GM21576 (cell line): ENCODE measurements around the gene G0S2.
A peak's percentile ranks its signal among the peaks of the same experiment; 100 is the strongest.

ENCODE experiments used
- ATAC-seq: cut with Tn5 transposase; IDR thresholded peaks from one replicate; pipeline ENCODE4 v1.9.1; 2021; ENCODE audit warnings: mild to moderate bottlenecking, moderate library complexity; ENCODE audit not compliant: unreplicated experiment

The G0S2 gene

GRCh38 chr1:209674957-209675564 is at the start of gene G0S2:
TSS of gene G0S2 (plus strand) at chr1:209675412. CDS start at chr1:209675685, 273 bp downstream.
- no peak for ATAC-seq

- ATAC-seq = no peak
Measured at GRCh38 chr1:209625791-209626285, 49.4 kb upstream of the G0S2 start.

DNA sequence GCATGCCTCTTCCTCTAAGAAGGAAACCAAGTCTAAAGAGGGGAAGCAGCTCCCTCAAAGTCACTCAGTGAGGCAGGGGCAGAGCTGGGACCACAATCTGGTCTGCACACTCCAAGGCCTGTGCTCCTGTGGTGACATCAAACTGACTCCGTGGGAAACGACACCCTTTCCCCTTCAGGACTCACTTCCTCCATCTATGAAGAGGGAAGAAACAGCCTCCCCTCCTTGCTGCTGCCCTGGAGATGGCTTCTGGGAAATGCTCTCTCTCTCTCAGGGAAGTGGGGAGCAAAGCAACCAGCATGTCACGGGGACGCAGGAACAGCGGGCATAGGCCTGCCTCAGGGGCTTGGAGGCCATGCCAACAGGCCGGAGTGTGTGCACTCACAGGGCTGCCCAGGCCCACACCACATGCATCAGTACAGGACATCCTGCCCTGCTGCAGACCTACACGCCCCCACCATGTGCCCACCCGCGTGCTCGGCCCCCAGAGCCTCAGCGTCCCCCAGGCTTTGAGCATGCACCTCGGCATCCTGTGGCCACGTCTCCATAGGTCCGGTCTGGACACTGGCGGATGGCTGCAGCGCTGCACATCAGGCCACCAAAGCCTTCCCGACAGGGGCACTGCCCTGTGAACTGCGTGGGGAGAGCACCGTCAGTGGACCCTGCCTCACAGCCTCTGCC is 48.7 kb upstream of the G0S2 start:
- ATAC-seq = no peak

DNA sequence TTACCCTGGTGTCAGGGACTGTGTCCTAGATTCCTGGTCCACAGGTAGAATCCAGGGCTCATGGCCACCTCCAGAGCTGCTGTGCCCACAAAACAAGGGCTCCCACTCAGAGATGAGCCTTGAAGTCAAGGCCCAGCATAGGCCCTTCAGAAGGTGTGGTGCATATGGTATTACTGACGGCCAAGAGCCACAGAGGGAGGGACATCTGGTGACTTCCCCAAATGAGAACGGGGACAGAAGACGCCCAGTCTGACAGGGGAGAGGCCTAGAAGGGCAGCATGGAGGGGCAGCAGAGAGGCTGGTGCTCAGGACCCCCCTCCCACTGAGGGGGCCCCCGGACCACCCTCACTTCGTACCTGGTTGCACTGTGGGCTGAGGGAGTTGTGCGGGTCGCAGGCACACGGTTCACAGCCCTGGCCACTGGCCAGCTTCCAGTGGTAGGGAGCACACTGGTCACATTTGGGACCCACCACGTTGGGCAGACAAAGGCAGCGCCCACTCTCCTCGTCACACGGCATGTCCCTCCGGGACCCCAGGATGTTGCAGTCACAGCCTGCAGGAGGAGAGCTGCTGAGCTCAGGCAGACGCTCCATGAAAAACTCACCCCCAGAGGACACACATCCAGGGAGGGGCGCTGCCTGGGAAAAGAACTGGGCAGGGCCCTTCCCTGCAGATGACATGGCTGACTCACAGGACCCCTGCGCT is 48.0 kb upstream of the G0S2 start:
- ATAC-seq = peak; percentile 31

- peak; percentile 81 for ATAC-seq
Measured at GRCh38 chr1:209627732-209628196, 47.4 kb upstream of the G0S2 start.

DNA sequence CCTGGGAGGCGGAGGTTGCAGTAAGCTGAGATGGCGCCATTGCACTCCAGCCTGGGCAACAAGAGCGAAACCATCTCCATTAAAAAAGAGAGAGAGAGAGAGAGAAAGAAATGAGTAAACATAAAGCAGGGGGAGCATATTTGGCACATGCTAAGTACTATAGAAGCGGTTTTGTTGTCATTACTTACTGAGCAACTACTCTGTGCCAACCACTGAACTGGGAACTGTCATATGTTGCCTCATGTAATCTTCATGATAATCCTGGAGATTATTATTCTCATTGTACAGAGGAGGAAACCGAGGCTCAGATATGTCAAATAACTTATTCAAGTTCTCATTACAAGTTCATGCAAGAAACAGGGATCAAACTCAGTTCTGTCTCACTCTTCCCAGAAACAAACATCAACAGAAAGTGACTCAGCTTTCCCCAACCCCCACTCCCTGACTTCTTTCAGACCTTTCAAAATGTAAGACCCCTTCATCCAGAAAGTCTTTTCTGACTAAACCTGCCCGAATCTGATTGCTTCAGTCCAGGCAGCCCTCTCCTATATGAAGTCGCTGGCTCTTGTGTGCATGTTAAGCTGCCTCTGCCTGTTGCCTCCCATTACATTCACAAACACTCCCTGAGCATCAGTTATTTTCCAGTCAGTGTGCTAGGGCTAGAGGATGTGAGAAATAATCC is 46.5 kb upstream of the G0S2 start:
- no peak for ATAC-seq

DNA sequence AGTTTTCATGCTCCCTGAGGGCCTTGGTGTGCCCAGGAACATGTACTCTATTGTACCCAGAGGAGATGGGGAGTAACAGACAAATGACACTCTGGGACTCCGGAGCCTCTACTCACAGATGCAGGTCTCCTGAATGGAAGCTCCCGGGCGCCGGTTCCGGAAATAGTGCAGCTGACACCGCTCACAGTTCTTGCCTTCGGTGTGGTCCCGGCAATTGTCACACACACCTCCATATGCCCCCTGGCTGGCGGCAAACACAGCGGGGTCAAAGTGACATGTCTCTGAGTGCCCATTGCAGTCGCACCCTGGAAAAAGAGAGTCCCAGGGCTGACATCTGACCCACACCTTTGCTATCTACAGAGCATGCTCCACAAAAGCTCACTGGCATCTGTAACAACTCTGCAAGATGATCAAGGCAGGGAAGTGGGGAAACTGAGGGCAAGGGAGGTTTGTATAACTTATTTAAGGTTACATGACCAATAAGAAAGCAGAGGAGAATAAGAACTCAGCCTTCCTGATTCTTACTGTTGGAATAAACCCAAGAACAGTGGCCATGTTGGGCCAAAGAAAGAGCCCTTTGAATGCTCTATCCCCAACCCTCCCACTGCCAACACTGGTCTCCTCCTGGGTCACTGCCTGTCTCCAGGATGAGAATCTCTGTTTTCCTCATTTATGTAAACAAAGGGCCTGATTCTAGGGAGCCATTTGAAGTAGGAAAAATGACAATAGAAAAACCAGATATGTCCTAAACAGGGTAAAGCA is 45.4 kb upstream of the G0S2 start:
- no peak for ATAC-seq

DNA sequence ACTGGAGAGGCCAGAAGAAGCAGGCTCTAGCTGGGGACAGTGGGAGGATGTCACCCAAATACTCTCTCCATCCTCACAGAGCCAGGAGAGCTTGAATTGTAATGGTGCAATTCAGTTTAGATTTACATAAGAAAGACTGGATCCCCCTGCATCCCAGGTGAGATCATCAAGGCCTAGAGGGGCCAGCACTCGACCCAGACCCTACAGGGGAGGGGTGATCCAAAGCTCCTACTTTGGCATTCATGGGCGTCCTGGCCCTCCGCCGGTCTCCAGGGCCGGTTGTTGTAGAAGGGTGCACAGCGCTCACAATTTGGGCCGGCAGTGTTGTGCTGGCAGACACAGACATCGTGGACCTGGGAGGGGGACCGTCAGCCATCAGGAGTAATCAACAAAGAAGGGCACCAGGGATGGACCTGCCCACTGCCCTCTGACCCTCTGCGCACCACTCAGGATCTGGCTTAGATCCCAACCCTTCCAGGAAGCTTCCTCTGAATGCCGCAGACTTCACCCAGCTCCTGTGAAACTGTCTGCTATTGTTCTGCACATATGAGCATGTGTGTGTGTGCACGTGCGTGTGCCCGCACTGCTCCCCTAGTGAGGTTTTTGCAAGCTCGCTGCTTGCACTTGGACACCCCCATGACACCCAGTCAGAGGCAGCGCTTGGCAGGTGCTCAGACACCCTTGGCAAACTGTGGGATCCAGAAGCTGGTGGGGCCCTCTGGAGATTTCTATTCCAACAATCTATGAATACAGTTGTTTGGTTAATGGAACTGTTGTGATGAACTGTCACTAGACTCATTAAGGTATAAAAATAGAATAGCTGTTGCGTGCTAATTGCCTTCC is 44.6 kb upstream of the G0S2 start:
- ATAC-seq = no peak

GRCh38 chr1:209633335-209633997 is 41.7 kb upstream of the G0S2 start:
- ATAC-seq = peak; percentile 49

DNA sequence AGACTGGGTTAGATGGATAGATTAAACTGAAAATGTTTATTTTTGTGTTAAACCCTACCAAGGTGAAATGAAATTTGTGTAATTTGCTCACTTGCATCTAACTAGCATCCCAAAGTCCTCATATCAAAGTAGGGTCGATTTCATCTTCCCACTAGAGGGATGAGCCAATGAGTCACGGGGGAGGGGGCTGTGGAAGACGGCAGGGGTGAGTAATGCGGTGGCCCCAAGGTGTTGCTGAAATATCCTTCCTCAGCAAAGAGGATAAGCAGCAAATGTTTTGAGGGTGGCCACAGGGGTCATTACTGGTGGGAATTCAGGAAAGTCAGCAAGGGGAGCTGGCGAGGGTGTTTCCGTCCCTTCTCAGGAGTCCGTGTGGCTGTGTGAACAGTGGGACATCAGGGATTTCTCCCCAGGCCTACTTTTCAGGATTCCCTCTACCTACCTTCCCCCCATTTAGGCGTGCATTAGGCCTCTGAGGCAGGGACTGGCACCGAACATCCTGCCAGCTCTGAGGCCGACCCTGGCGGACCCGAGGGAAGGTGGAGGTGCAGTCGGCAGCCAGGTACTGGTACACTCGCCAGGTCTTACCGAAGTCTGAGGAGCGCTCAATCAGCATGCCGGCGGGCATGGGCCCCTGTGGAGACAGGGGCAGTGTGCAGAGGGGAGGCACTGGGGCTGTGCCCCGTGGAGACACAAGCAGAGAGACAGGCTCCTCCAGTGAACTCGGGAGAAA is 41.0 kb upstream of the G0S2 start:
- no peak for ATAC-seq

DNA sequence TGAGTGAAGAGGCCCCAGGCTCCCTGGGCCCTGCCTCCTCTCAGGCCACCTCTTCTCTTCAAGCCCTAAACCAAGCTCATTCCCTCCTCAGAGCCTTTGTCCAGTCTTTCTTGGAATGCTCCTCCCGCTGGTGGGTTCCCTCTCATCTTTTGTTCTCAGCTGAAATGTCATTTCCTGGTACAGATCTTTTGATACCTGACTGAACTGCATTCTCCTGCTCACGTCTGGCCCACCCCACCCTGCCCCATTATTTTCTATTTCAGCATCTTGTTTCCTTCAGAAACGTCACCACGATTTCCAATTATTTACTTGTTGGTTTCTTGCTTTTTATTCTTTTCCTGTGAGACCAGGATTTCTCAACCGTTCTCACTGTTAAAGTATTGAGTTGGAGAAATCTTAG is 39.4 kb upstream of the G0S2 start:
- no peak for ATAC-seq

DNA sequence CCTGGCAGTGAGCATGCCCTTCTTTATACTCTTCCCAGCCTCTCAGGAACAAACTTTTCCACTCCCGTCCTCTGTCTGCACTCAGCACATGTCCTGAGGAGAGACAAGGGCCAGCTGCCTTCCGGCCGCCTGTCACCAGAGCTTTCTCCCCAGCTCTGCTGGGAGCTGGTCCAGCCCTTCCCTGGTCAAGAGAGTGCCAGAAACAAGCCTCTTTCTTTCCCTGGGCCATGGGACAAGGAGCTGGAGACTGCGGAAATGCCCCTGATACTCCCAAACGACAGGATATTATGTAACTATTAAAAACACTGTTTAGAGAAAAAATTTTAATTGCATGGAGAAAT is 33.4 kb upstream of the G0S2 start:
- no peak for ATAC-seq

DNA sequence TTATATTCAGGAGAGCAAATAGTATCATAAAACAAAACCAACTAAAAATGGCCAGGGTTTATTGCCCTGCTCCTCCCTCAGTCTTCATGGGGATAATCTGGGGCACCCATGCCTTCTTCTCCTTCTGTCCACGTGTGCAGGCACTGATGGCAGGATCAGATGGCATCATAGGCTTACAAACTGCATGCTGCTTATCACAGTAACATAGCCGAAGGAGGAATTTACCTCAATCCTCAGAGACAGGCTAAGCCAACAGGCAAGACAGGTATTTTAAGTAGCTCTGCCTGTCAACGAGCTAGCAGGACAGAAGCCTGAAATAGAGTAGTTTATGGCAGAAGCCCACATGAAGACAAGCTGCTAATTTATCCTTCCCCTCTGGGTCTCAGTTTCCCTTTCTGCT is 32.4 kb upstream of the G0S2 start:
- no peak for ATAC-seq

GRCh38 chr1:209643285-209644020 is 31.8 kb upstream of the G0S2 start:
- ATAC-seq = no peak

DNA sequence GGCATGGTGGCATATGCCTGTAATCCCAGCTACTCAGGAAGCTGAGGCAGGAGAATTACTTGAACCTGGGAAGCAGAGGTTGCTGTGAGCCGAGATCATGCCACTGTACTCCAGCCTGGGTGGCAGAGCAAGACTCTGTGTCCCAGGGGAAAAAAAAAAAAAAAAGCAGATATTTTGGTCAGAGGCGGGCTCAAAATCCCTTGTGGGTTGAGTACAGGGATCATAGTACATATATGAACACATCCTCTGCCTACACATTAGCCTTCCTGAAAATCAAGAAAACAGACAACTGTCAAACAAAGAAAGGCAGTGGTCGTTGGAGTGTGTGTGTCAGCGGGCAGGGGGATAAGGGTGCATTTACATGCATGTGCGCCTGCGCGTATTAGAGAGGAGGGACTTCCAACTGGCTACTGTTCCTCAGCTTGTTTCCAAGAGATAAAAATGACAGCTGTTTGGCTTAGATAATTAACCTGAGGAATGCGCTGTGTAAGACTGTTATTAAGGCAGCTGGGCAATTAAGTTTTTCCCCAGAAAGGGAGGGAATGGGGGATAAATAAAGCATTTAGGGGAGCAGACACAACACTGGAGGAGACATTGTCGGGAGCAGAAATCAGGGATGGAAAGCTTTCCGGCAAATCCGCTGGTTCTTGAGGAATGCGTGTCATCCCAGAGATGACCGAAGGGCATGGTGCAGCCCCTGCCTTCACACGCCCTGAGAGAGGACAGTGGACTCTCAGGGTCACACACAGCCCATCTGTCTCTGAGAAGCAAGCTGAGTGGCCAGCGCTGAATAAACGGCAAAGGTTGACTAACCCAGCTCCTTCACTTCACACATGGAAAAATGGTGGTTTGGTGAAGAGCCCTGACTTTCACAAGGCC is 29.4 kb upstream of the G0S2 start:
- no peak for ATAC-seq

- ATAC-seq = no peak
Measured at GRCh38 chr1:209646558-209646957, 28.7 kb upstream of the G0S2 start.

GRCh38 chr1:209647156-209647555 is 28.1 kb upstream of the G0S2 start:
- ATAC-seq = no peak
